HepG2 (cell line): ENCODE measurements around the gene TCP11L1. TPM values are rescaled to one million over a fixed set of nuclear protein-coding genes. Genes with fewer than 3 reads are reported as not detected.

ENCODE experiments used
- AKNA ChIP-seq: sonication (generic); formaldehyde crosslinking; IDR thresholded peaks from 2 replicates; pipeline ENCODE4 v1.4.0; 2020; ENCODE audit warnings: missing genetic modification reagents, borderline replicate concordance
- HOXA3 ChIP-seq: sonication (generic); formaldehyde crosslinking; IDR thresholded peaks from 2 replicates; pipeline ENCODE4 v1.5.0; 2020; ENCODE audit warnings: missing genetic modification reagents
- MAF1 ChIP-seq: sonication (generic); formaldehyde crosslinking; IDR thresholded peaks from 2 replicates; pipeline ENCODE4 v1.5.0; 2020; ENCODE audit warnings: missing genetic modification reagents, borderline replicate concordance
- MATR3 ChIP-seq: sonication (generic); formaldehyde crosslinking; IDR thresholded peaks from 2 replicates; pipeline ENCODE4 v1.4.0; 2020; ENCODE audit warnings: missing genetic modification reagents
- RBM22 ChIP-seq: fragments of 200-400 bp; formaldehyde crosslinking; optimal IDR thresholded peaks from 2 replicates; pipeline ENCODE3; 2017; ENCODE audit warnings: mild to moderate bottlenecking, low read length, moderate library complexity
- RXRB ChIP-seq: IDR thresholded peaks from 2 replicates; pipeline ENCODE4 v1.6.1; 2016; ENCODE audit warnings: borderline replicate concordance, missing genetic modification reagents, missing compliant biosample characterization
- SOX6 ChIP-seq, 2 experiments: fragments of 450-650 bp in 1 of 2; sonication (generic) in 1 of 2; formaldehyde crosslinking in 1 of 2; IDR thresholded peaks; 2 replicates each; pipeline versions ENCODE4 v1.4.0 to v1.6.1; 2017 to 2020; ENCODE audit warnings: antibody characterized with exemption in 1 of 2, mild to moderate bottlenecking in 1 of 2, missing genetic modification reagents in 1 of 2
- U2AF2 ChIP-seq: fragments of 200-400 bp; formaldehyde crosslinking; IDR thresholded peaks from 2 replicates; pipeline ENCODE4 v1.6.1; 2017; ENCODE audit warnings: low read depth, mild to moderate bottlenecking, low read length
- YEATS2 ChIP-seq: sonication (generic); formaldehyde crosslinking; IDR thresholded peaks from 2 replicates; pipeline ENCODE4 v1.4.0; 2020; ENCODE audit warnings: missing genetic modification reagents, borderline replicate concordance
- ZKSCAN8 ChIP-seq: IDR thresholded peaks from 2 replicates; pipeline ENCODE4 v1.6.1; 2016; ENCODE audit warnings: borderline replicate concordance, missing genetic modification reagents, missing compliant biosample characterization
- ZNF124 ChIP-seq: sonication (generic); formaldehyde crosslinking; IDR thresholded peaks from 2 replicates; pipeline ENCODE4 v1.4.0; 2020; ENCODE audit warnings: missing genetic modification reagents
- ZNF619 ChIP-seq: sonication (generic); formaldehyde crosslinking; IDR thresholded peaks from 2 replicates; pipeline ENCODE4 v1.4.0; 2020; ENCODE audit warnings: mild to moderate bottlenecking, missing genetic modification reagents
- ZNF782 ChIP-seq: sonication (generic); formaldehyde crosslinking; IDR thresholded peaks from 2 replicates; pipeline ENCODE4 v1.4.0; 2020; ENCODE audit warnings: missing genetic modification reagents, mild to moderate bottlenecking, borderline replicate concordance
- ZNF800 ChIP-seq: sonication (generic); formaldehyde crosslinking; IDR thresholded peaks from 2 replicates; pipeline ENCODE4 v1.4.0; 2020; ENCODE audit warnings: missing genetic modification reagents
- polyA plus RNA-seq, 8 experiments: library from polyadenylated mRNA; depleted of rRNA in 3 of 8; stranded (reverse) in 7 of 8; unstranded in 1 of 8; fragments of >200 nt; fragmentation: Illumina TruSeq in 4 of 8; extraction: Trizol in 4 of 8; gene quantifications; 2 replicates each; pipeline versions ENCODE4 v1.2.1 to v1.2.3, GENCODE V29; 2011 to 2016; ENCODE audit warnings: low read depth in 4 of 8, missing spikeins in 1 of 8, mixed read lengths in 1 of 8; ENCODE audit not compliant: insufficient read depth in 1 of 8
- total RNA-seq, 5 experiments: library from RNA; depleted of rRNA; stranded (reverse); fragments of >200 nt; fragmentation: Illumina TruSeq; extraction: Trizol; gene quantifications; 2 replicates each; pipeline ENCODE4 v1.2.3, GENCODE V29; 2016; ENCODE audit warnings: low read depth in 1 of 5
- TF ChIP-seq, protein P1 (sequence below): sonication (generic); formaldehyde crosslinking; IDR thresholded peaks from 2 replicates; pipeline ENCODE4 v1.5.0; 2020; ENCODE audit warnings: mild to moderate bottlenecking, missing genetic modification reagents
- TF ChIP-seq, protein P2 (sequence below): sonication (generic); formaldehyde crosslinking; IDR thresholded peaks from 2 replicates; pipeline ENCODE4 v1.4.0; 2020; ENCODE audit warnings: missing genetic modification reagents, borderline replicate concordance
- TF ChIP-seq, protein P3 (sequence below): IDR thresholded peaks from 2 replicates; pipeline ENCODE4 v1.6.1; 2018; ENCODE audit warnings: missing genetic modification reagents, mild to moderate bottlenecking, missing compliant biosample characterization

Gene TCP11L1
- total and polyA plus RNA-seq, 2 of the 13 experiments (the other 11 are each of a cell fraction or from before 2014, with no cell fraction given) = 7.9 to 10.1 TPM

GRCh38 chr11:33039274-33040032 lies at the start of gene TCP11L1 (continued):
- TF ChIP-seq ZNF800 (peak; percentile 1; the same call in 1 of the 2 replicates), HOXA3 (CRISPR knock-in tag) (peak; percentile 97), AKNA (CRISPR knock-in tag) (no peak), YEATS2 (no peak), MATR3 (CRISPR knock-in tag) (no peak), RXRB (no peak), ZNF782 (no peak), ZKSCAN8 (CRISPR knock-in tag) (no peak), ZNF124 (CRISPR knock-in tag) (no peak; the same call in 1 of the 2 replicates), ZNF619 (peak; percentile 61), U2AF2 (peak; percentile 51; the same call in 1 of the 2 replicates), RBM22 (no peak), MAF1 (no peak), SOX6 (IDR thresholded peaks at IDR 0.05) (no peak), SOX6 (CRISPR knock-in tag; IDR thresholded peaks at IDR 0.05) (0 out of 2 replicates have a peak, but pooled peaks have one; percentile 60)
- TF ChIP-seq, protein P1, sequence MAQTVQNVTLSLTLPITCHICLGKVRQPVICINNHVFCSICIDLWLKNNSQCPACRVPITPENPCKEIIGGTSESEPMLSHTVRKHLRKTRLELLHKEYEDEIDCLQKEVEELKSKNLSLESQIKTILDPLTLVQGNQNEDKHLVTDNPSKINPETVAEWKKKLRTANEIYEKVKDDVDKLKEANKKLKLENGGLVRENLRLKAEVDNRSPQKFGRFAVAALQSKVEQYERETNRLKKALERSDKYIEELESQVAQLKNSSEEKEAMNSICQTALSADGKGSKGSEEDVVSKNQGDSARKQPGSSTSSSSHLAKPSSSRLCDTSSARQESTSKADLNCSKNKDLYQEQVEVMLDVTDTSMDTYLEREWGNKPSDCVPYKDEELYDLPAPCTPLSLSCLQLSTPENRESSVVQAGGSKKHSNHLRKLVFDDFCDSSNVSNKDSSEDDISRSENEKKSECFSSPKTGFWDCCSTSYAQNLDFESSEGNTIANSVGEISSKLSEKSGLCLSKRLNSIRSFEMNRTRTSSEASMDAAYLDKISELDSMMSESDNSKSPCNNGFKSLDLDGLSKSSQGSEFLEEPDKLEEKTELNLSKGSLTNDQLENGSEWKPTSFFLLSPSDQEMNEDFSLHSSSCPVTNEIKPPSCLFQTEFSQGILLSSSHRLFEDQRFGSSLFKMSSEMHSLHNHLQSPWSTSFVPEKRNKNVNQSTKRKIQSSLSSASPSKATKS (CRISPR knock-in tag) = no peak
- TF ChIP-seq, protein P2, sequence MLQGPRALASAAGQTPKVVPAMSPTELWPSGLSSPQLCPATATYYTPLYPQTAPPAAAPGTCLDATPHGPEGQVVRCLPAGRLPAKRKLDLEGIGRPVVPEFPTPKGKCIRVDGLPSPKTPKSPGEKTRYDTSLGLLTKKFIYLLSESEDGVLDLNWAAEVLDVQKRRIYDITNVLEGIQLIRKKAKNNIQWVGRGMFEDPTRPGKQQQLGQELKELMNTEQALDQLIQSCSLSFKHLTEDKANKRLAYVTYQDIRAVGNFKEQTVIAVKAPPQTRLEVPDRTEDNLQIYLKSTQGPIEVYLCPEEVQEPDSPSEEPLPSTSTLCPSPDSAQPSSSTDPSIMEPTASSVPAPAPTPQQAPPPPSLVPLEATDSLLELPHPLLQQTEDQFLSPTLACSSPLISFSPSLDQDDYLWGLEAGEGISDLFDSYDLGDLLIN = peak; percentile 26; the same call in 1 of the 2 replicates
- TF ChIP-seq, protein P3, sequence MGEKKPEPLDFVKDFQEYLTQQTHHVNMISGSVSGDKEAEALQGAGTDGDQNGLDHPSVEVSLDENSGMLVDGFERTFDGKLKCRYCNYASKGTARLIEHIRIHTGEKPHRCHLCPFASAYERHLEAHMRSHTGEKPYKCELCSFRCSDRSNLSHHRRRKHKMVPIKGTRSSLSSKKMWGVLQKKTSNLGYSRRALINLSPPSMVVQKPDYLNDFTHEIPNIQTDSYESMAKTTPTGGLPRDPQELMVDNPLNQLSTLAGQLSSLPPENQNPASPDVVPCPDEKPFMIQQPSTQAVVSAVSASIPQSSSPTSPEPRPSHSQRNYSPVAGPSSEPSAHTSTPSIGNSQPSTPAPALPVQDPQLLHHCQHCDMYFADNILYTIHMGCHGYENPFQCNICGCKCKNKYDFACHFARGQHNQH (CRISPR knock-in tag) = no peak; the same call in none of the 2 replicates
